ENCODE data around the gene GALNS.

GRCh38 chr16:88830783-88831182, 26.0 kb downstream of the GALNS start:
- TF ChIP-seq, protein P1, sequence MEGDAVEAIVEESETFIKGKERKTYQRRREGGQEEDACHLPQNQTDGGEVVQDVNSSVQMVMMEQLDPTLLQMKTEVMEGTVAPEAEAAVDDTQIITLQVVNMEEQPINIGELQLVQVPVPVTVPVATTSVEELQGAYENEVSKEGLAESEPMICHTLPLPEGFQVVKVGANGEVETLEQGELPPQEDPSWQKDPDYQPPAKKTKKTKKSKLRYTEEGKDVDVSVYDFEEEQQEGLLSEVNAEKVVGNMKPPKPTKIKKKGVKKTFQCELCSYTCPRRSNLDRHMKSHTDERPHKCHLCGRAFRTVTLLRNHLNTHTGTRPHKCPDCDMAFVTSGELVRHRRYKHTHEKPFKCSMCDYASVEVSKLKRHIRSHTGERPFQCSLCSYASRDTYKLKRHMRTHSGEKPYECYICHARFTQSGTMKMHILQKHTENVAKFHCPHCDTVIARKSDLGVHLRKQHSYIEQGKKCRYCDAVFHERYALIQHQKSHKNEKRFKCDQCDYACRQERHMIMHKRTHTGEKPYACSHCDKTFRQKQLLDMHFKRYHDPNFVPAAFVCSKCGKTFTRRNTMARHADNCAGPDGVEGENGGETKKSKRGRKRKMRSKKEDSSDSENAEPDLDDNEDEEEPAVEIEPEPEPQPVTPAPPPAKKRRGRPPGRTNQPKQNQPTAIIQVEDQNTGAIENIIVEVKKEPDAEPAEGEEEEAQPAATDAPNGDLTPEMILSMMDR (IDR thresholded peaks at IDR 0.05; ENCODE audit: poor library complexity, severe bottlenecking), result no peak
- TF ChIP-seq, protein P2, sequence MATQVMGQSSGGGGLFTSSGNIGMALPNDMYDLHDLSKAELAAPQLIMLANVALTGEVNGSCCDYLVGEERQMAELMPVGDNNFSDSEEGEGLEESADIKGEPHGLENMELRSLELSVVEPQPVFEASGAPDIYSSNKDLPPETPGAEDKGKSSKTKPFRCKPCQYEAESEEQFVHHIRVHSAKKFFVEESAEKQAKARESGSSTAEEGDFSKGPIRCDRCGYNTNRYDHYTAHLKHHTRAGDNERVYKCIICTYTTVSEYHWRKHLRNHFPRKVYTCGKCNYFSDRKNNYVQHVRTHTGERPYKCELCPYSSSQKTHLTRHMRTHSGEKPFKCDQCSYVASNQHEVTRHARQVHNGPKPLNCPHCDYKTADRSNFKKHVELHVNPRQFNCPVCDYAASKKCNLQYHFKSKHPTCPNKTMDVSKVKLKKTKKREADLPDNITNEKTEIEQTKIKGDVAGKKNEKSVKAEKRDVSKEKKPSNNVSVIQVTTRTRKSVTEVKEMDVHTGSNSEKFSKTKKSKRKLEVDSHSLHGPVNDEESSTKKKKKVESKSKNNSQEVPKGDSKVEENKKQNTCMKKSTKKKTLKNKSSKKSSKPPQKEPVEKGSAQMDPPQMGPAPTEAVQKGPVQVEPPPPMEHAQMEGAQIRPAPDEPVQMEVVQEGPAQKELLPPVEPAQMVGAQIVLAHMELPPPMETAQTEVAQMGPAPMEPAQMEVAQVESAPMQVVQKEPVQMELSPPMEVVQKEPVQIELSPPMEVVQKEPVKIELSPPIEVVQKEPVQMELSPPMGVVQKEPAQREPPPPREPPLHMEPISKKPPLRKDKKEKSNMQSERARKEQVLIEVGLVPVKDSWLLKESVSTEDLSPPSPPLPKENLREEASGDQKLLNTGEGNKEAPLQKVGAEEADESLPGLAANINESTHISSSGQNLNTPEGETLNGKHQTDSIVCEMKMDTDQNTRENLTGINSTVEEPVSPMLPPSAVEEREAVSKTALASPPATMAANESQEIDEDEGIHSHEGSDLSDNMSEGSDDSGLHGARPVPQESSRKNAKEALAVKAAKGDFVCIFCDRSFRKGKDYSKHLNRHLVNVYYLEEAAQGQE (IDR thresholded peaks at IDR 0.05; ENCODE audit: borderline replicate concordance), result no peak
- no peak for TF ChIP-seq EP300 (conservative IDR thresholded peaks at IDR 0.05; ENCODE audit: poor library complexity, severe bottlenecking)
